Fibroblast of skin of scalp (primary cell): ENCODE data around the gene ZMYND8.
A peak's percentile ranks its signal among the peaks of the same experiment; 100 is the strongest.
"Not testable (repeated sequence)": the region's sequence is repeated elsewhere in the genome, so short reads cannot be mapped to it uniquely, and the experiment has no call there.

ENCODE experiments used
- DNase-seq: peaks from one replicate; pipeline ENCODE4 v3.0.0-alpha.2; 2013

ZMYND8 gene

DNA sequence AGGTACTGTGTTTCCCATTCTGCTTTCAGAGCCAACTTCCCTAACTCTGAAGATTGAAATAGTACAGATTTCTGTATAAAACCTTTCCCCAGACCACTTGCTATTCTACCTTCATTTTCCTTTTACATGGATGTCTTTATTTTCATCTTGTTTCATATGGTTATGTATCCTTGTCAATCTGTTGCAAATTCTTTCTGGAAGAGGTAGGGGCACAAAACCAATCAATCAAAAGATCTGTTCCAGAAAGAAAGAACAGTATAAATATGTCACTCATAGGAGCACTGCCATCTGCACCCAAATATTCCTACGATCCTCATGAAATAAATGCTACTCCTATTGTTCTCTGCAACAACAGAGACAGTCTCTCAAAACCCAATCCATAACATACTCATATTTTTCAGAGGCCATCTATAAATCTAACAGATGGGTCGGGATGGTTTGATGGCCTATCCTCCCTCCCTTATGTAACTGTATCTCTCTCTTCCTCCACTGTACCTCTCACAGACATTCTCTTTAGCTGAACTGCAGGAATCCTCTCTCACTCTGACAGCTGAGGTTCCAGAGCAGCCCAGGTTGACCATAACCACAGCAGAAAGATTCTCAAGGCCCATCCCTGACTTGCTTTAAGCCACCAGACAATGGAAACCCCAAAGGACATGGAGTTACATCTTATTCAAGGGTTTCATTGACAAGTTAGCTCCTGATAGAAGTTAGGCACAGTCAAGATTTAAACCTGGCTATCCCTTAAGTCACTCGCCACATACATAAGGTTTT lies 112.8 kb downstream of the ZMYND8 start:
- no peak for DNase-seq

DNA sequence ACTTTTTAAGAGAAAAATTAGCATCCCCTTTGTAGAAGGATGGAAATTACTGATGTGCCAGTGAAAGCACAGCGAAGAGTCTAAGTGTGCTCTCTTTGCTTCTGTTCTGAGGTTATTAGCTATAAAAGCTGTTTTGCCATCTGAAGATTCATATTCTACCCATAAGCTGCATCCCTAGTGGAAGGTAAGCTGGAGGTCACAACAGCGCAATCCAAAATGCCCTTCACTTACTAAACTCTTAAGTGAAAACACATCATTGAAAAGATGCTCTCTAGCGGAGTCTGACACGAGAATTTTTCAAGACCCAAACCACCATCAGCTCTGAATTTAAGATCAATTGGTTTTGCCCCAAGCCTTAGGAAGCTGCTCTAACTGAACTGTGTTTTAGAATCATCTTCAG lies 113.5 kb downstream of the ZMYND8 start:
- DNase-seq = no peak

DNA sequence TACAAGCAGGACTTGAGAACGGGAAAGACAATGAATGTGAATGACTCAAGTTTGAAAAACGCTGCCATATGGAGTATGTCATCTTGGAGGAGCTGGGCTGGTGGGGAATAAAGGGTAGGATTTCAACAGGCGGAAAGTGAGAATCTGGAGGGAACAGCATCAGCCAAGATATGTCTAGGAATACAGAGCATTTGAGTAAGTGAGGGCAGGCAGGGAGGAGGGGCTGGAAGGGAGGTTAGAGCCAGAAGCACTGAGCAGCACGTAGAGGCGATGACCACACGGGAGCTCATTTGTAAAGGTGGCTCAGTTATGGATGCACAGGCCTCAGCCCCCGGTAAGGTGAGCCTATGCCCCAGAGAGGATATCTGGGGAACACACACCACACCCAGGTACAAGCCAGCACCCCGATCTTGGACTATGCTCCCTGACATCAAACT lies 115.1 kb downstream of the ZMYND8 start:
- peak; percentile 96 for DNase-seq

DNA sequence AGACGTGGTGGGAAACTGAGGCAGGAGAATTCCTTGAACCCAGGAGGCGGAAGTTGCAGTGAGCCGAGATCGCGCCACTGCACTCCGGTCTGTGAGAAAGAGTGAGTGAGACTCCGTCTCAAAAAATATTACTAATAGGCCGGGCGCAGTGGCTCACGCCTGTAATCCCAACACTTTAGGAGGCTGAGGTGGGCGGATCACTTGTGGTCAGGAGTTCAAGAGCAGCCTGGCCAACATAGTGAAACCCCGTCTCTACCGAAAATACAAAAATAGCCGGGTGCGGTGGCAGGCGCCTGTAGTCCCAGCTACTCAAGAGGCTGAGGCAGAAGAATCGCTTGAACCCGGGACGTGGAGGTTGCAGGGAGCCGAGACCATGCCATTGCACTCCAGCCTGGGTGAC lies 116.4 kb downstream of the ZMYND8 start:
- not testable (repeated sequence) for DNase-seq

DNA sequence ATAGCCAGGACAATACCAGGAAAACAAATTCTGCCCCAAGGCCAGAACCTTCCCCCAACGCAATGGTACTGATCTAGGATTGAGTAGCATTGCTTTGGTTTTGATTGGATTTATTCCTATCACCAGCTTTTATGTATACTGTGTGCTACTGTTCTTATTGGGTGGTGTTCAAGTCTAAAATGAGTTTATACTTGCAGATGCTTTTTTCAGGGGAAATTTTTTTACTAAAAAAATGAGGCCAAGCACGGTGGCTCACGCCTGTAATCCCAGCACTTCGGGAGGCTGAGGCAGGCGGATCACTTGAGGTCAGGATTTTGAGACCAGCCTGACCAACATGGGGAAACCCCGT lies 116.8 kb downstream of the ZMYND8 start:
- no peak for DNase-seq

DNA sequence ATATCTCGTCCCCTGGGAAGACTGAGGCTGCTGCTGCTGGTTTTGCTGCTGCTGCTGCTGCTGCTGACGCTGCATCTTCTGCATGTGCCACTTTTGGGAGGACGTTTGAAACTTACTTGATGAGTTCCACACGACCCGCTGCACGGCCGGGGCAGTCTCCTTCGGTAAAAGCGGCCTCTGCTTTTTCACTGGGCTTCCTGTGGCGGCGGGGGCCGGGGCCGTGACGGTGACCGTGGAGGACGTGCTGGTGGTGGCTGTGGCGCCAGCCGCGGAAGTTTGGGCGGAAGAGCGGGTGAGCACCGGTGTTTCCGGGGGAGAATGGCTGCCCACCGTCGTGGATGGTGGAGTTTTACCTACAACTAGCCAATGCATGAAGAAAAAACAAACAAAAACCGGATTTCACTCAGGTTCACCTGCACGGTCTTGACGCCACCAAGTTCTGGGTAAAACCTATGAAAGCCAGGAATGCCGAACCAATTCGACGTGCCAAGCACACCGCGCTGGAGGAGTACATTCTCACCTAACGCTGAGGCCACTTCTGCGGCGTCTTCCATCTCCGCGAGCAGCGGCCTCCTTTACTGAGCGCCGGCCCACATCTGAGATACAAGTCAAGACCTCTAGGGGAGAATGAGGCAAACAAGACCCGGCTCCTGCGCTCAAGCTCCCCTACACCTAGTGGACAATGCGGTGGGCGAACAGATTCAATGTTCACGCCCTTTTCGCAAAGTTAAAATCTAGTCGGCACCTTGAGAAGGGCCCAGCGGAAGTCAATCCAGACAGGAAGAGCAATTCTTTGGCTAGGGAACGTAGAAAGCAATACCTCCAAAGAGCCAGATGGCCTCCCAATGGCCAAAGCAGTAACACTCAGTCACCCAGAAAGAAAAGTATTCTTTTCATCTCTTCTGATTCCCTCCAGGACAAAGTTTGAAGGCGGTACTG lies 117.5 kb downstream of the ZMYND8 start:
- DNase-seq = no peak

DNA sequence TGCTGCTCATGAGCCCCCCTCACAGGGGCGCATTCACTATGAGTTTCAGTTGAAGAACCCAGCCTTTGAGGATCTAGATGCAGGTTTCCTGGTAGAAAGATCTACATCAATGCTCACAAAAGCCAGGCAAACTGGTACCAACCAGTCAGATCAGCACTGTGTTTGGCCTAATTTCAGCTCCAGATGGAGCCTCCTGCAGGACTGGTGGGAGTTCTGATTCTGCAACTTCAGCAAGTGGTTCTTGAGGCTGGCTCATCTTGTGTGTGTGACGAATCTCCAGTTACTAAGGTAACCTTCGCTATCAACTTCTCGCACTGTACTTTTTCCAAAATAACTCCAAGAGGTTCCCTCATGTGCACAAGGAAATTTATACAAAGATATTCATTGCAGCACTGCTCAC lies 118.8 kb downstream of the ZMYND8 start:
- DNase-seq = no peak

DNA sequence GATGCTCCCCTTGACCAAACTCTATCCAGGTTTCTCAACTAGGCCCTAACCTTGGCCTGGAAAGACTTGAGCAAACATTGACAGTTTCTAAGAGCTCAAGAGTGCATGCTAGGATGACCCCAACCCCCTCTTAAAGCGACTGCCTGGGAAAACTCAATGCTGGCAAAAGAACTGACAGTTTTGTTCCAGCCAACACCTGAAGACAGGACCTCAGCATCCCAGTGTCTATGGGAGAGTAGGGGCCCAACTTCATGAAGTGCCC lies 119.9 kb downstream of the ZMYND8 start:
- DNase-seq = no peak

DNA sequence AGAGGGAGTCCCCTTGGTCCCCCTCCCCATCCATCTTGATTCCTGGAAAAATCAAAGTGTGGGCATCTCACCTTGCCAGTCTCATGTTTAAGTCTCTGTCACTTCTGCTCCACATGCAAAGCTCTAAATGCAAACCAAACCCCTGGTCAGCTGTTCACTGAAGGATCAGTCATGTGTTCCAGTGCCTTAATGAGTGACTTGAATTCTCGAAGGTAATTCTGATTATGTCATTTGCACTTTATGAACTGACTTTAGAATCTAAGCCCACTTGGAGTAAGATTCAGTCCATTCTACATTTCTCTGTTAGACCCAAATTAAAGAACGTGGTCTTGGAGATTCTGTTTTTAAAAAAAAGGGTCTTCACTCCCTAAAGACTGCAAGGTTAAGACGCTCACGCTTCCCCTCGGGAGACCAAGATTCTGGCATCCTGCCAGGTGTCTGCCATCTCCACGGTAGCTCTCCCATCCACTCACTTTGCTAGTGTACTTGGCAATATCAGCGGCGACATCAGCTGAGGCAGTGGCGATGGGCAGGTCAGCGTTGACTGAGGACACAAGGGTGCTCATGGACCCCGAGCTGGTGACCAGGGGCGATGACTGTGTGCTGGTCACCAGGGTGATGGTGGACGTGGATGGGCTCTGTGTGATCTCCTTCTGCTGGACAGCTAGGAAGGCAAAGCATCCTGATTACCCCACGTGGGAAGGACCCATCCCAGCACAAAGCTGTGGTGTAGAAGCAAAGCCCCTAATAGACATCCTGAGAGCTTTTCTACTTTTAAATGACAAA lies 120.5 kb downstream of the ZMYND8 start:
- DNase-seq = no peak

DNA sequence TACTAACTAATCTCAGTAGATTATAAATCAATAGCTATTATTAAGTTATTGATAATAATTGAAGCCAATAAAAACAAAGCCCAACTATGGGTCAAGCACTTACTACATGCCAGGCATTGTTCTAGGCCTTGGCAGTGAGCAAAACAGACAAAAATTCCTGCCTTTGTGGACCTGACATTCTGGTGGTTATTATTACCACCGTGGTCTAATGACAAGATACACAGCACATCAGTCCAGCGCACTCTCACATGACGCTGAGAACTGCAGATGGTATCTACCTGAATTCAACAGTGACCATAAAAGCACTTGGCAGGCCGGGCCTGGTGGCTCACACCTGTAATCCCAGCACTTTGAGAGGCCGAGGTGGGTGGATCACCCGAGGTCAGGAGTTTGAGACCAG lies 121.4 kb downstream of the ZMYND8 start:
- DNase-seq = no peak

DNA sequence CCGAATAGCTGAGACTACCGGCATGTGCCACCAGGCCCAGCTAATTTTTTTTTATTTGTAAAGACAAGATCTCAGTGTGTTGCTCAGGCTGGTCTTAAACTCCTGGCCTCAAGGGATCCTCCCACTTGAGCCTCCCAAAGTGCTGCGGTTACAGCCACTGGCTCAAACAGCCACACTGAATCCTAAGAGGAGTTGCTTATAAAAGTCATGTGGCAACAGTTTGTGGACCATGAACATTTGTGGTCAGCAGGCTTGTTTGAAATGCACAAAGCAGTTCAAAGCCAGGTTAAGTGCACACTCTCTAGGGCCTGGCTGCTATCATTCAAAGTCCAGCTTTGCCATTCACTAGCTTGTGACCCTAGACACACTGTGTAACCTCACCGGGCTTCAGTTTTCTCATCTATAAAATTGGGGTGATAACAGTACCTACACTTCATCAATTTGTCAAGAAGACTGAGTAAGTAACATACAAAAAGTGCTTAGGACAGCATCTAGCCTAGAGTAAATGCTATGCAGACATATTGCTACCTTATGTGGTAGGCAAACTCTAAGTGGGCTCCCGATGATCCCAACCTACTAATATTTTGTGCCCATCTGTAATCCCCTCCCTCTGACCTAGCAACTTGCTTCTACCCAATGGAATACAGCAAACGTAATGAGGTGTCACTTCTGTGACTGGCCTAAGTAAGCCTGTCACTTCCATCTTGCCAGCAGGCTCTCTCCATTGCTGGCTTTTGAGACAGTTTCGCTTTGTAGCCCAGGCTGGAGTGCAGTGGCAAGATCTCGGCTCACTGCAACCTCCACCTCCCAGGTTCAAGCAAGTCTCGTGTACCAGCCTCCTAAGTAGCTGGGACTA lies 122.9 kb downstream of the ZMYND8 start:
- peak; percentile 64 for DNase-seq

DNA sequence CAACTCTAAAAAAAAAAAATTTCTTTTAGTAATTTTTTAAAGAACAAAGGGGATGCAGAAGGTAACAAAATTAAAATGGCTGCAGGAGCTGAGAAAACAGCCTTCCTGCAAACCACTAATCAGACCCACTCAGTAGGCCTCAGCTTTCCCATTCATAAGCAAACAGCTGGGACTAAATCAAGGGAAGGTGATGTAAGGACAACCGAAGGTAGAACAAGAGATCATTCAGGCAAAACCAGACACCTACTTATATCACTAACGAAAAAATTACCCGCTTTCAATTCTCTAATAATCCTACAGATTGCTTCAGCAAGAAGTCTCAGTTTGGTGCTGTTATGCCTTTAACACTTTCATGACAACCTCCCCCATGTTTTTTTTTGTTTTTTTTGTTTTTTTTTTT lies 124.0 kb downstream of the ZMYND8 start:
- no peak for DNase-seq

DNA sequence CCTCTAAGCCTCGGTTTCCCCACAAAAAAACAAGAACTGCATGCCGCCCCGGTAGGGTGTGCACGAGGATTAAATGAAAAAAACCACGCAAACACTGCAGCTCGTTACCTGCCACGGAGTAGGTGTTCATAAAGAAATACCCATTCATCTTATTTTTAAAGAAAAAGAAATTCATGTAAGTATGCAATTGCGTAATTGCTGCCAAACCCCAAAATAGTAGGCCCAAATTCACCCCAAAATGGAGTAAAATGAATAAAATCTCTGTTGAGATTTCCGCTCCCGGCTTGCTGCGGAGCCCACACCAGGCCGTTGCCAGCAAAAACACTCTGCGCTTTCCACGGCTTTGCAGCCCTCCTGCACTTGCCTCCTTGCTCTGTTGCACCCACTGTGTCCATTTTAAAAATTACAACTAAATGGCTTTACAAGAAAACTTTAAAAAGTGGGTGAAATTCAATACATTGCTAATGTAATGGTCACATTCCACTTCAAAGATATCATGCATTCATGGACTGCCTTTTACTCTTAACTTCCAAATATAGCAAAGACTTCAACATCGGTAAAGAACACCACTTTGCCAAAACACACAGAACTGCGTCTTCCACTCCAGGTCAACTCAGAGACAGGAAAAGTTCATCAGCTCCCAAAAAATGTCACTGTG lies 125.0 kb downstream of the ZMYND8 start:
- DNase-seq = peak; percentile 94

DNA sequence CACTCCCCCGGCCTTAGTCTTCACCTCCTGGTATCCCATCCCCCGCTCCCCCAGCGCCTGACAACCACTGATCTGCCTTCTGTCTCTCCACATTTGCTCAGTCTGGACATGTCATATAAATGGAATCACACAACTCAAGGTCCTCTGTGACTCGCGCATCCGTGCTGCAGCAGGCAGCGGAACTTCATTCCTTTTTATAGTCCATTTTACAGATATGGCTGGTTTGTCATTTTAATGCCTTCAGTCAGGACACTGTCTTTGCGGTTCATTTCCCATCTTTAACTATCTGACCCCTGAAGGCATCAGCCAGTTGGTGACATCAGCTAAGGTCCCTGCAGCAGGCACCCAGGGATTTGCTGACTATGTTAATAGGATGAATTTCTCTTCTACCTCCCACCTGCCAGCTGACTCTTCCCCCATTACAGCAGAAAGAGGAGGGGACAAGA lies 125.7 kb downstream of the ZMYND8 start:
- DNase-seq = peak; percentile 76

DNA sequence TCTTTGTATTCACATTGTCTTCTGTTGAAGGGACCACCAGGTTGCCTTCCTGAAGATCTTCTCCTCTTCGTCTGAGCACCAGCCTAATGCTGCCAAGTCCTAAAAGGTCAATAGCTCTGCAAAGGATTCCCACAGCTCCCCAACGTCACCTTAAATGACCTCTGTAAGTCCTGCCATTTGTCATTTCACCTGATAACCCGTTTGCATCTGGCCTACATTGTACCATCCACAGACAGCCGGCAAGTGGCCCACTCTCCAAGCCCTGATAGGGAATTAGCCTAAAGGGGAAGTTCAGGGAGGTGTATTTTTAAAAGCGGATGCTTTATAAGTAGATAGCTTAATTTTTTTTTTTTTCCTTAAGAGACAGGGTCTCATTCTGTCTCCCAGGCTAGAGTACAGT lies 127.8 kb downstream of the ZMYND8 start:
- DNase-seq = no peak

DNA sequence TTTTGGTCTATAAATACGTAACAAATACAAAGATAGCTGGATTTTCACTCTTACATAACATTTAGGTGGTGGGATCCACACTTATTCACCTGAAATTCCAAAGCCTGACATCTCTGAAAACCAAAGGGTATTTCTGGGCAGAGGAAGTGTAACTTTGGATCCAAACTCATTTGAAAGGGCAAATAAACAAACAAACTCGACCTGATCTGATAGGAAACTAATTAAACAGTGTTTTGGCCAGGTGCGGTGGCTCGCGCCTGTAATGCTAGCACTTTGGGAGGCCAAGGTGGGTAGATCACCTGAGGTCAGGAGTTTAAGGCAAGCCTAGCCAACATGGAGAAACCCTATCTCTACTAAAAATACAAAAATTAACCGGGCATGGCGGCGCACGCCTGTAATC lies 128.9 kb downstream of the ZMYND8 start:
- no peak for DNase-seq

DNA sequence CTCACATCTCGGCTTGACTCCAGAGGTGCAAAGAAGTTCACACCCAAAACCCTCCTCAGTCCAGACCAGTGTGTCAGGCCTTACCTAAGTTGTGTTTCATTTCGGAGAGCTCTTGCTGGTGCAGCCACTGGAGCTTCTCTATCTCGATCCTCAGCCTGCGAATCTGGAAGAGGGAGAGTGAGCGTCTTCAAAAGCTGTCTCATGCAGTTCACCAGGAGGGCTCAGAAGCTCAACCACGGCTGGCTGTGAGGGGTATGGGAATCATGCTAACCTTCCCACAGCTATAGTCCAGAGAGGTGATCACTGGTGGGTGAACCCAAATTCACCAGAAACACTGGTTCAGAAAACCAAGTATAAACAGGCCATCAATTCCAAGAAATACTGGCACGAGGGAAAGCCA lies 129.4 kb downstream of the ZMYND8 start:
- DNase-seq = no peak

DNA sequence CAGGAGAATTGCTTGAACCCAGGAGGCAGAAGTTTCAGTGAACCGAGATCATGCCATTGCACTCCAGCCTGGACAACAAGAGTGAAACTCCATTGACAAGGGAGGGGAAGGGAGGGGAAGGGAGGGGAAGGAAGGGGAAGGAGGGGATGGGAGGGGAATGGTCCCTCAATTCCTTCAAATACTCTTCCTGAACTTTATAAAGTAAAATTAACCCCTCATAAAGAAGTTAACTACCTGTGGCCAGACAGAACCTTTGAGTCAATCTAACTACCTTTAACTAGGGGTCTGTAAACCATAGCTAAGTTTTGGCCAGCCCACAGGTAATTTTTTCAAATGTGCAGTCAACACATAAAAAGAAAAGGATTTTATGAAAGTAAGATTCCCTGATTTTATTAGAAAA lies 131.0 kb downstream of the ZMYND8 start:
- DNase-seq = no peak

DNA sequence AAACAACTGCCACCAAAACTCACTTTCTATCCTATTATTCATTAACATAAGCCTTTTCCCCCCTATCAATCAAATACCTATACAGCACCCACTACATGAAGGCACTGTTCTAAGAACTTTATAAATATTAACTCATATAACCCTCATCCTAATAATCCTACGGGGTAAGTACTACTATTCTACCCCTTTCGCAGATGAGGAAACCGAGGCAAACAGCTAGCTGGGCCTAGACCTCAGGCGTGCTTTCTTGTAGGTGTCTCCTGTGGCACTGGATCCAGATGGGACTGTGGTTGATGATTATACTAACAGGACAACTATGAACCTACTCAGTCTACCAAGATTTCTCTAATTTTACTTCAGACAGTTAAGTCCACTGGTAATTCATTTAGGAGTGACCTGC lies 131.6 kb downstream of the ZMYND8 start:
- no peak for DNase-seq

DNA sequence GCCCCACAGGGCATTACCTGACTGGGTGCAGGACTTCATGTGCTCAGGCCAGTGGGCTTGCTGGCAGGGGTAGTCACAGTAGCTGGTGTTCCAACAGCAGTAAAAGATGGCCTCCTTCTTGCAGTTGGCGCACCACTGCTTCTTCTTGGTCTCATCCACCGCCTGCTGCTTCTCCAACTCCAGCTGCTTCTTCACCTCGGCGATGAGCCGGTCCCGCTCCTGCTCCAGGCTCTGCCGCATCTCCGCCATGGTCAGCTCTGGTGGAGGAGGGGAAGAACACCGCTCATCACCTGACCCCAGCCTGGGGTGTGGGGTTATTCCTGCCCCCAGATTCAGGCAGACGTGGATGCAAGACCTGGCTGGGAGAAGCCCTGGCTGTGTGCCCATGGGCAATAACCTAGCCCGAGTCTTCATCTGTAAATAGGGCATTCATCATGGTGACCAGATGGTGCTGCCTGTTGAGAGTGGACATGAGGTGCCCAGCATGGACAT lies 132.2 kb downstream of the ZMYND8 start:
- no peak for DNase-seq

DNA sequence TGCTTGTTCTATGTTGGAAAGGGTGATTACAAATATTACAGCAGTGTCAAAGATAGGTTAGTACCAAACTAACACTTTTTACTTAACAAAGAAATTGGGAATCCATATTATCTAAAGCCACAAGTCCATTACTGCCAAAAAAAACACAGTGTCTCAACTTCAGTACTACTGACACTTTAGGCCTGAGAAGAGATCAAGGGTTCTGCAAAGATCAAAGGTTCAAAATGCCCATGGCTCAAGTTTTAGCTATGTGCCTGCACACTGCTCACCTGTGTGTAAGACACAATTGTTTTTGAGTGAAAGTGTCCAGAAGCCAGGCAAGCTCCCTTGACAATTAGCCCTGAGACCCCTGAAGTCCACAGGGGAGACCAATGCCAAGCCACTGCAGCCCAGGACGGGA lies 132.6 kb downstream of the ZMYND8 start:
- no peak for DNase-seq
